HepG2 (cell line): Measurements from ENCODE around the gene ABHD17A. TPM values are rescaled to one million over a fixed set of nuclear protein-coding genes. Genes with fewer than 3 reads are reported as not detected.

Source experiments
- HDAC2 ChIP-seq: sonication (generic); formaldehyde crosslinking; IDR thresholded peaks from 2 replicates; pipeline ENCODE4 v1.4.0; 2020; ENCODE audit warnings: missing genetic modification reagents
- PHF21A ChIP-seq: sonication (generic); formaldehyde crosslinking; IDR thresholded peaks from 2 replicates; pipeline ENCODE4 v1.5.0; 2020; ENCODE audit warnings: mild to moderate bottlenecking, missing genetic modification reagents
- ZFP37 ChIP-seq: sonication (generic); formaldehyde crosslinking; IDR thresholded peaks from 2 replicates; pipeline ENCODE4 v1.4.0; 2020; ENCODE audit warnings: missing genetic modification reagents, borderline replicate concordance
- ZMAT3 ChIP-seq: sonication (generic); formaldehyde crosslinking; conservative IDR thresholded peaks from 2 replicates; pipeline ENCODE4 v1.7.0; 2021; ENCODE audit warnings: missing genetic modification reagents
- ZNF547 ChIP-seq: sonication (generic); formaldehyde crosslinking; IDR thresholded peaks from 2 replicates; pipeline ENCODE4 v1.5.1; 2020; ENCODE audit warnings: mild to moderate bottlenecking, missing genetic modification reagents
- ZNF670 ChIP-seq: sonication (generic); formaldehyde crosslinking; IDR thresholded peaks from 2 replicates; pipeline ENCODE4 v1.8.0; 2022; ENCODE audit warnings: mild to moderate bottlenecking, missing genetic modification reagents, borderline replicate concordance
- polyA plus RNA-seq, 8 experiments: library from polyadenylated mRNA; depleted of rRNA in 3 of 8; stranded (reverse) in 7 of 8; unstranded in 1 of 8; fragments of >200 nt; fragmentation: Illumina TruSeq in 4 of 8; extraction: Trizol in 4 of 8; gene quantifications; 2 replicates each; pipeline versions ENCODE4 v1.2.1 to v1.2.3, GENCODE V29; 2011 to 2016; ENCODE audit warnings: low read depth in 4 of 8, missing spikeins in 1 of 8, mixed read lengths in 1 of 8; ENCODE audit not compliant: insufficient read depth in 1 of 8
- total RNA-seq, 5 experiments: library from RNA; depleted of rRNA; stranded (reverse); fragments of >200 nt; fragmentation: Illumina TruSeq; extraction: Trizol; gene quantifications; 2 replicates each; pipeline ENCODE4 v1.2.3, GENCODE V29; 2016; ENCODE audit warnings: low read depth in 1 of 5
- TF ChIP-seq, protein P1 (sequence below): sonication (generic); formaldehyde crosslinking; IDR thresholded peaks from 2 replicates; pipeline ENCODE4; 2020; ENCODE audit warnings: missing genetic modification reagents, mild to moderate bottlenecking, borderline replicate concordance
- TF ChIP-seq, protein P2 (sequence below), 2 experiments: sonication (generic) in 1 of 2; formaldehyde crosslinking in 1 of 2; IDR thresholded peaks; 2 replicates each; pipeline versions ENCODE4 v1.6.1 to v1.9.0; 2014 to 2022; ENCODE audit warnings: antibody characterized with exemption in 1 of 2, borderline replicate concordance in 1 of 2, inconsistent platforms in 1 of 2, low read depth in 1 of 2, missing genetic modification reagents in 1 of 2

ABHD17A gene
- total and polyA plus RNA-seq, 2 of the 13 experiments (the other 11 are each of a cell fraction or from before 2014, with no cell fraction given): 27.7 to 40.8 TPM

DNA sequence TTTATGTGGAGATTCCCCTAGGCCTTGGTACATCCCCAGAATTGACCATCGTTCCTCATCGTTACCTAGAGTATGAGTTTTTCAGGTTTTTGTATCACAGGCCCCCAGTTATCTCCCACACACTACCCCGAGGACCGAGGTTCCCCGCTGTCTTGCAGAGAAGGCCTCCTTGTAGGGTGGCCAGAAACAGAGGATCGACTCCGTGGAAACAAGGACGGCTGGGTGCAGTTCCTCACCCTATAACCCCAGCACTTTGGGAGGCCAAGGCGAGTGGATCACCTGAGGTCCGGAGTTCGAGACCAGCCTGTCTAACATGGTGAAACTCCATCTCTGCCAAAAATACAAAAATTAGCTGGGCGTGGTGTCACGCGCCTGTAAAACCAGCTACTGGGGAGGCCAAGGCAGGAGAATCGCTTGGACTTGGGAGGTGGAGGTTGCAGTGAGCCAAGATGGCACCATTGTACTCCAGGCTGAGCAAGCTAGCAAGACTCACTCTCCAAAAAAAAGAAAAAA, 20.6 kb upstream of the ABHD17A start (continued):
- TF ChIP-seq, protein P1, sequence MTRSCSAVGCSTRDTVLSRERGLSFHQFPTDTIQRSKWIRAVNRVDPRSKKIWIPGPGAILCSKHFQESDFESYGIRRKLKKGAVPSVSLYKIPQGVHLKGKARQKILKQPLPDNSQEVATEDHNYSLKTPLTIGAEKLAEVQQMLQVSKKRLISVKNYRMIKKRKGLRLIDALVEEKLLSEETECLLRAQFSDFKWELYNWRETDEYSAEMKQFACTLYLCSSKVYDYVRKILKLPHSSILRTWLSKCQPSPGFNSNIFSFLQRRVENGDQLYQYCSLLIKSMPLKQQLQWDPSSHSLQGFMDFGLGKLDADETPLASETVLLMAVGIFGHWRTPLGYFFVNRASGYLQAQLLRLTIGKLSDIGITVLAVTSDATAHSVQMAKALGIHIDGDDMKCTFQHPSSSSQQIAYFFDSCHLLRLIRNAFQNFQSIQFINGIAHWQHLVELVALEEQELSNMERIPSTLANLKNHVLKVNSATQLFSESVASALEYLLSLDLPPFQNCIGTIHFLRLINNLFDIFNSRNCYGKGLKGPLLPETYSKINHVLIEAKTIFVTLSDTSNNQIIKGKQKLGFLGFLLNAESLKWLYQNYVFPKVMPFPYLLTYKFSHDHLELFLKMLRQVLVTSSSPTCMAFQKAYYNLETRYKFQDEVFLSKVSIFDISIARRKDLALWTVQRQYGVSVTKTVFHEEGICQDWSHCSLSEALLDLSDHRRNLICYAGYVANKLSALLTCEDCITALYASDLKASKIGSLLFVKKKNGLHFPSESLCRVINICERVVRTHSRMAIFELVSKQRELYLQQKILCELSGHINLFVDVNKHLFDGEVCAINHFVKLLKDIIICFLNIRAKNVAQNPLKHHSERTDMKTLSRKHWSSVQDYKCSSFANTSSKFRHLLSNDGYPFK: peak; percentile 42; the same call in 1 of the 2 replicates
- TF ChIP-seq HDAC2 (CRISPR knock-in tag): 0 out of 2 replicates have a peak, but pooled peaks have one; percentile 6
- TF ChIP-seq PHF21A (CRISPR knock-in tag): 0 out of 2 replicates have a peak, but pooled peaks have one; percentile 13
- TF ChIP-seq ZFP37 (CRISPR knock-in tag): 0 out of 2 replicates have a peak, but pooled peaks have one; percentile 3
- TF ChIP-seq ZNF547: 0 out of 2 replicates have a peak, but pooled peaks have one; percentile 11
- TF ChIP-seq ZNF670 (CRISPR knock-in tag): peak; percentile 75; the same call in 1 of the 2 replicates
- TF ChIP-seq, protein P2, sequence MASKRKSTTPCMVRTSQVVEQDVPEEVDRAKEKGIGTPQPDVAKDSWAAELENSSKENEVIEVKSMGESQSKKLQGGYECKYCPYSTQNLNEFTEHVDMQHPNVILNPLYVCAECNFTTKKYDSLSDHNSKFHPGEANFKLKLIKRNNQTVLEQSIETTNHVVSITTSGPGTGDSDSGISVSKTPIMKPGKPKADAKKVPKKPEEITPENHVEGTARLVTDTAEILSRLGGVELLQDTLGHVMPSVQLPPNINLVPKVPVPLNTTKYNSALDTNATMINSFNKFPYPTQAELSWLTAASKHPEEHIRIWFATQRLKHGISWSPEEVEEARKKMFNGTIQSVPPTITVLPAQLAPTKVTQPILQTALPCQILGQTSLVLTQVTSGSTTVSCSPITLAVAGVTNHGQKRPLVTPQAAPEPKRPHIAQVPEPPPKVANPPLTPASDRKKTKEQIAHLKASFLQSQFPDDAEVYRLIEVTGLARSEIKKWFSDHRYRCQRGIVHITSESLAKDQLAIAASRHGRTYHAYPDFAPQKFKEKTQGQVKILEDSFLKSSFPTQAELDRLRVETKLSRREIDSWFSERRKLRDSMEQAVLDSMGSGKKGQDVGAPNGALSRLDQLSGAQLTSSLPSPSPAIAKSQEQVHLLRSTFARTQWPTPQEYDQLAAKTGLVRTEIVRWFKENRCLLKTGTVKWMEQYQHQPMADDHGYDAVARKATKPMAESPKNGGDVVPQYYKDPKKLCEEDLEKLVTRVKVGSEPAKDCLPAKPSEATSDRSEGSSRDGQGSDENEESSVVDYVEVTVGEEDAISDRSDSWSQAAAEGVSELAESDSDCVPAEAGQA (IDR thresholded peaks at IDR 0.05; ENCODE audit: low read depth): no peak
- TF ChIP-seq, protein P2 (CRISPR knock-in tag; IDR thresholded peaks at IDR 0.05; ENCODE audit: borderline replicate concordance): no peak
- TF ChIP-seq ZMAT3 (CRISPR knock-in tag): peak; percentile 44; the same call in 1 of the 2 replicates
